ENCODE data around the gene RNF222. TPM values are rescaled to one million over a fixed set of nuclear protein-coding genes. Genes with fewer than 3 reads are reported as not detected.

Gene RNF222
- total RNA-seq, 2 donors from 2014 or later: not detected

- Histone ChIP-seq H3K9me3 (ENCODE audit: control insufficient read depth, low read length) (no peaks in the 10 kb centered on the region), H3K36me3 (ENCODE audit: control insufficient read depth, insufficient read depth, low read length) (peaks cover 83% of the 10 kb centered on the region), H3K4me3 (ENCODE audit: low read length) (no peak overlapping the region), H3K9ac (ENCODE audit: extremely low read depth, low read length, poor library complexity, severe bottlenecking) (no peak overlapping the region), H3K27me3 (ENCODE audit: control insufficient read depth, insufficient read depth, low read length, poor library complexity, severe bottlenecking) (no peaks in the 10 kb centered on the region), H3K27ac (ENCODE audit: low read depth, low read length) (no peak overlapping the region), H3K4me1 (ENCODE audit: control insufficient read depth, insufficient read depth, low read length) (no peaks in the 10 kb centered on the region)
- Mint-ChIP-seq H3K9me3 (no peaks in the 10 kb centered on the region), H3K4me1 (peaks cover 3% of the 10 kb centered on the region), H3K4me3 (no peak overlapping the region), H3K27ac (peak overlapping the region; percentile 67), H3K27me3 (ENCODE audit: insufficient read depth) (no peaks in the 10 kb centered on the region), H3K36me3 (ENCODE audit: low read depth) (peaks cover 48% of the 10 kb centered on the region)
- DNase-seq: no peak
- 84 to 94% methylated on average over 7 of the region's 7 CpGs for WGBS, 2 experiments (ENCODE audit: insufficient coverage in 1 of 2, insufficient read length in 1 of 2)
- TF ChIP-seq CTCF (conservative IDR thresholded peaks at IDR 0.05): no peak
Measured at GRCh38 chr17:8443756-8444155, 46.1 kb upstream of the RNF222 start.

GRCh38 chr17:8442310-8442709 lies 44.7 kb upstream of the RNF222 start:
- DNase-seq: no peak
- Mint-ChIP-seq H3K4me3 (no peak overlapping the region), H3K36me3 (ENCODE audit: low read depth) (peaks cover 37% of the 10 kb centered on the region)

GRCh38 chr17:8441690-8442089 lies 44.1 kb upstream of the RNF222 start:
- 97 to 100% methylated on average over 1 to 2 of the region's 2 CpGs for WGBS, 2 experiments (ENCODE audit: insufficient coverage in 1 of 2, insufficient read length in 1 of 2)
- H3K36me3 Mint-ChIP-seq (ENCODE audit: low read depth): peaks cover 32% of the 10 kb centered on the region
- H3K27ac Mint-ChIP-seq: no peak overlapping the region
- no peak overlapping the region for H3K27ac ChIP-seq (ENCODE audit: low read depth, low read length)
- H3K4me3 ChIP-seq (ENCODE audit: low read length): no peak overlapping the region
- no peak overlapping the region for H3K9ac ChIP-seq (ENCODE audit: extremely low read depth, low read length, poor library complexity, severe bottlenecking)
- DNase-seq: no peak
- peaks cover 9% of the 10 kb centered on the region for H3K4me1 Mint-ChIP-seq
- no peaks in the 10 kb centered on the region for H3K27me3 ChIP-seq (ENCODE audit: control insufficient read depth, insufficient read depth, low read length, poor library complexity, severe bottlenecking)
- no peak for TF ChIP-seq CTCF (conservative IDR thresholded peaks at IDR 0.05)
- H3K4me3 Mint-ChIP-seq: no peak overlapping the region
- H3K27me3 Mint-ChIP-seq (ENCODE audit: insufficient read depth): no peaks in the 10 kb centered on the region
- no peaks in the 10 kb centered on the region for H3K9me3 ChIP-seq (ENCODE audit: control insufficient read depth, low read length)
- peaks cover 70% of the 10 kb centered on the region for H3K36me3 ChIP-seq (ENCODE audit: control insufficient read depth, insufficient read depth, low read length)
- H3K9me3 Mint-ChIP-seq: no peaks in the 10 kb centered on the region
- no peaks in the 10 kb centered on the region for H3K4me1 ChIP-seq (ENCODE audit: control insufficient read depth, insufficient read depth, low read length)

More at GRCh38 chr17:8442310-8442709, 44.7 kb upstream of the RNF222 start:
- Histone ChIP-seq H3K4me3 (ENCODE audit: low read length) (no peak overlapping the region), H3K4me1 (ENCODE audit: control insufficient read depth, insufficient read depth, low read length) (no peaks in the 10 kb centered on the region), H3K27me3 (ENCODE audit: control insufficient read depth, insufficient read depth, low read length, poor library complexity, severe bottlenecking) (no peaks in the 10 kb centered on the region), H3K9me3 (ENCODE audit: control insufficient read depth, low read length) (no peaks in the 10 kb centered on the region), H3K27ac (ENCODE audit: low read depth, low read length) (no peak overlapping the region), H3K9ac (ENCODE audit: extremely low read depth, low read length, poor library complexity, severe bottlenecking) (no peak overlapping the region), H3K36me3 (ENCODE audit: control insufficient read depth, insufficient read depth, low read length) (peaks cover 77% of the 10 kb centered on the region)
- peaks cover 5% of the 10 kb centered on the region for H3K4me1 Mint-ChIP-seq
- no peak for TF ChIP-seq CTCF (conservative IDR thresholded peaks at IDR 0.05)
- H3K9me3 Mint-ChIP-seq: no peaks in the 10 kb centered on the region
- no peak overlapping the region for H3K27ac Mint-ChIP-seq
- WGBS, 2 experiments (ENCODE audit: insufficient coverage in 1 of 2, insufficient read length in 1 of 2): 92% methylated on average over 2 of the region's 2 CpGs; no CpG with 5 or more reads in 1 of the 2 experiments
- no peaks in the 10 kb centered on the region for H3K27me3 Mint-ChIP-seq (ENCODE audit: insufficient read depth)
